GM11168 (cell line): Measurements from ENCODE around the gene ZNF496.

Experiments
- in situ Hi-C: fragments of 300-500 bp; cut with MboI; formaldehyde crosslinking; loops from one replicate; pipeline ENCODE4 v1.12.0; 2022; ENCODE audit warnings: low sequenced_read_pairs; ENCODE audit not compliant: unreplicated experiment

ZNF496 gene

DNA sequence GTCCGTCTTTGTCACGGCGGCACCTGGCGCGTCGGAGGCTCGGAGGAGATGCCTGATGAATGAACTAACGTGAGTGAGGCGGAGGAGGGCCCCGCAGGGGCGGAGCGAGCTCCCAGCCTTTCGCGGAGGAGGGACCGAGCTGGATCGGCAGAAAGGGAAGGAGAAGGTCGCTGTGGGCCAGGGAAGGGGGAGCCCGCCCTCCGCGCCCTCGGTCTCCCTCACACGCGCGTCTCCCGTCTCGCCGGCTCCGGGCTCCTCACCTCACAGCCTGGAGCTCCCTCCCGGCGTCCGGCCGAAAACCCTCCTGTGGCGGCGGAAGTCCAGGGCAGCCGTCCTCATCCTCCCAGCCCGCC, 519 bp downstream of the ZNF496 start:
- in situ Hi-C loops: no loop called here

DNA sequence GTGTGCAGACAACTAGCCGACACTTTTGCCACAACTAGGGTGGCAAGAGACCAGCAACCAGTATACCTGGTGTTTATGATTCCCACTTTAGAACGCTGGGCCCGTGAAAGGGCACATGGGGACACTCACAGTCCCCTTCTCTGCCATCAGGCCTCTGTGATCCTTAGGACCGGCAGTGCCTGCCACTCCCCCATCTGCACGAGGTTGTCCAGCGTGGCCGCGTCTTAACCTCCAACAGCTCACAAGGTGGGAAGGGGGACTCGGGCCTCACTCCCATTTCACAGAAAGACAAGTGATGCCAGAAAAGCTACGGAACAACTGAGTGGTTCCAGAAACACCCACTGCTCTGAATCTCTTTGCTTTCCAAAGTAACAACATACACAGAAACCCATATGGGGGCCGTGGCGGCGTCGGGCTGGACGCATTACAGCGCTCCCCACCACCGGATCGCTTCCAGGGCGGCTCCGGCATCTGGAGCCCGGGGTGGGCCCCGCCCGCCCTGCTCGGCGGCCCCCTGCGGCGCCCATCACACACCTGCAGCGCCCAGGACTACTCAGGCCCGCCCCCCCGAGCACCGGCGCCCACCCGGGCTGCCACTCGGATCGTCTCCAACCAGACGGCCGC, 1.0 kb downstream of the ZNF496 start:
- in situ Hi-C loops: no loop called here

DNA sequence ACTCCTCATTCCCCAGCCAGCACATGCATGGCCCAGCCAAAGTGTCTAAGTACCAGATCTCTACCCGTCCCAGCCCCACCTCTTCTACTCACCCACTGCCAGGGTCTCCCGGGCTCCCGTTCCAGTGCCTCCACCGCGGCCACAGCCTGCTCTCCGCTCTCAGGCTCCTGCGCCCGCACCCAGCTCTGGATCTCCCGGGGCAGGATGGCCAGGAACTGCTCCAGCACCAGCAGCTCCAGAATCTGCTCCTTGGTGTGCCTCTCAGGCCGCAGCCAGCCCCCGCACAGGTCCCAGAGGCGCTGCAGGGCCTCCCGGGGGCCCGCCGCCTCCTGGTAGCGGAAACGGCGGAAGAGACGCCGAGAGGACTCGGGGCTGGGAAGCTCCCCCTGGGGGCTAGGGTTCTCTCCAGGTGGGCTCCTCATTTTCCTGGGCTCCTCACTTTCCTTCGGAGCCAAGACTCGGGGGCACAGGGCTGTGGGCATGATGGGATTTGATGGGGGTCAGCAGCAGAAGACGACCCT, 2.5 kb downstream of the ZNF496 start:
- in situ Hi-C loops: no loop called here

DNA sequence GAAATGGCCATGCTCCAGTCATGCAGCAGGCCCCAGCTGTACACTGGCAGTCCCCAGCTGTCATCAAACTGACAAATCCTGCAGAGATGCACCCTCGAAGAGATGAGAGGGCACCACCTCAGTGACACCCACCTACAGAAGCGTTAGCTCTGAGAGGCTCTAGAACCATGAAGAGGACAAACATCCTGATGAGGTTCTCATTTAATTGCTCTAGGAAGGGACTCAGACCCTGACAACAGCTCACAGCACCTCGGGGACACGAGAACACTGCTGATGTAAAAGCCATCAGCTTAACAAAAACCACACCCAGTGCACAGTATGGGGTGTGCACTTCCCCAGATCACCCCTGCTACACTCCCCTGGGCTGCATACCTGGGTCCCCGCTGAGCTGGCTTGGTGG, 3.4 kb downstream of the ZNF496 start:
- in situ Hi-C loops: no loop called here

DNA sequence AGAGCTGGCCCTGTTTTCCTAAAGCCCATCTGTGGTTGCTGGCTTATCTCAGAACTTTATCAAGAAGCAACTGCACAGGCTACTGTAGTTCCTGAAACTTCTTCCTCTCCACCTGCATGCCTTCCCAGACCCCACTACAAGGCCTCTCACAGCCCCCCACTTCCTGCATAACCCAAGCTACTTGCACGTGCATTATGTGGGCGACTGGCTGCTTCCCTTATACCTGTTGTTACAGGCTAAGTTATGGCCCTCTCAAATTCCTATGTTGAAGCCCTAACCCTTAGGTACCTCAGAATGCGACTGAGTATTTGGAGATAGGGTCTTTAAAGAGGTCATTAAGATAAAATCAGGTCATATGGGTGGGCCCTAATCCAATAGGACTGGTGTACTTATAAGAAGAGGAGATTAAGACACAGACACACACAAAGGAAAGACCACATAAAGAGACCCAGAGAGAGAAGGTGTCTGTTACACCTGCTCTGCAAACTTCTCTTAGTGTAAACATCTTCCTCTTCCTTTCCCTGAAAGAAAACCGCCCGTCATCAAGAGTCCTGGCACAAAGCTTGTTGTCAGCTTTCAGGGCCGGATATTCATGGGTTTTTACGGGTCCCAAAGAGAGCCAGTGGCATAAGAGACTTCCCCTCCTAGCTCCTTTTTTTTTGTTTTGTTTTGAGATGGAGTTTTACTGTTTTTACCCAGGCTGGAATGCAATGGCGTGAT, 5.1 kb downstream of the ZNF496 start:
- in situ Hi-C loops: no loop called here

DNA sequence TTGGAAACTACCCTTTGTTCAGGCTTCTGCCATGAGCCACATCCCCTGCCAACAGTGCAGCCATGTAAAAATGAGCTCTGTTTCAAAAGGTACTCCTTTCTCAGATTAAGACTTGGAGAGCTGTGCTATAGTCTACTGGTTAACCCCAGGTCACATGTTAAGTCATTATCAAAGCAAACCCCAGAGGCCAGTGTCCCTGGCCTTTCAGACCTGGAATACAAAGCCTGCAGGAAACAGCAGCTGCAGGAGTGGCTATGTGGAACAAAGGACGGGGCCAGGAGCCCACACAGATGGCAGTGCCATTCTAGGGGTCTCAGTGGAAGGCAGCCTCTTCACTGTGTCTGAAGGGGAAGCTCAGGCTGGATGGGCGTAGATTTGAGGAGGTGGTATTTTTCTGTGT, 6.7 kb downstream of the ZNF496 start:
- in situ Hi-C loops: no loop called here

DNA sequence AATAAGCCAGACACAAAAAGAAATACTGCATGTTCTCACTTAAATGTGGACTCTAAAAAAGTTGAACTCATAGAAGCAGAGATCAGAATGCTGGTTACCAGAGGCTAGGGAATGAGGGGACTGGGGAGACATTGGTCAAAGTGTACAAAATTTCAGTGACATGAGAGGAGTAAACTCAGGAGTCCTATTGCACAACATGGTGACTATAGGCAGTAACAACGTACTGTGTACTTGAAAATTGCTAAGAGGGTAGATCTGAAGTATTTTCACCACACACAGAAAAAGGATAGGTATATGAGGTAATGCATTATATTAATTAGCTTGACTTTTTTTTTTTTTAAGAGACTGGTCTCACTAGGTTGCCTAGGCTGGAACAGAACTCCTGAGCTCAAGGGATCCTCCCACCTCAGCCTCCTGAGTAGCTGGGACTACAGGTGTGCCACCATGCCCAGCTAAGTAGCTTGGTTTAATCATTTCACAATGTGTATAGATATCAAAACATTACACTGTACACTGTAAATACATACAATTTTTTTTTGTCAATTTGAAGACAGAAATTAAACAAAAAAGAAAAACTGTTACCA, 7.4 kb downstream of the ZNF496 start:
- in situ Hi-C loops: no loop called here

DNA sequence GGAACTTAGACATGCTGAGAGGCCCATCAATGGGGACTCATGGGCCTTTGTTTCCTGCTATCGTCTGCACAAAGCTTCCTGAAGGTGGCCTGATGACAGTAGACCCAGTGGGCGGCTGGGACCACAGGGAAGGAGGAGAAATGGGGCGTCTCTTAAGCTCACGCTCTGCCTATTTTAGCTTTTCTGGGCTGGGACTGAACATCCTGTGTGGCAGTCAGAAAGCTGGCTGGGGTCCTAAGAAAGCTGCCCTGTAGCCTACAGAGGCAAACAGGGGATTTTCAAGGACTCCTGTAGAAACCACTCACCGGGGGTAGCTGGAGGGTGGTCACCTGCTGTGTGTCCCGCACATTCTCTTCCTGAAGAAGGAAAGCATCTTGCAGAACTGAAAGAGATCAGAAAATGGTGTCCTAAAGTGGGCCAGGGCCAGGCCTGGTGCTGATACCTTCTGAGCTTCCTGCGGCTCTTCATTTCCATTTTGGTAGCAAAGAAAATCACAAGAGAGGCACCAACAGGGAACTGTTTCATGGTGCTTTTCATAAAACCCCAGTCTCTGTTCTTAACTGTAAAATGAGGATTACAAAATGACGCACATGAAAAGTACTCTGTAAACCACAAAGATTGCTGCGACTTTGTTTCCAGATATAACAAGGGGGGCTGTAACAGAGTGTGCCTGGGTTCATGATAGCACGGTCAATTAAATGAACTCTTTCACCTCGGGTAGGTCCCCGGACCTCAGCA, 8.6 kb downstream of the ZNF496 start:
- in situ Hi-C loops: no loop called here

DNA sequence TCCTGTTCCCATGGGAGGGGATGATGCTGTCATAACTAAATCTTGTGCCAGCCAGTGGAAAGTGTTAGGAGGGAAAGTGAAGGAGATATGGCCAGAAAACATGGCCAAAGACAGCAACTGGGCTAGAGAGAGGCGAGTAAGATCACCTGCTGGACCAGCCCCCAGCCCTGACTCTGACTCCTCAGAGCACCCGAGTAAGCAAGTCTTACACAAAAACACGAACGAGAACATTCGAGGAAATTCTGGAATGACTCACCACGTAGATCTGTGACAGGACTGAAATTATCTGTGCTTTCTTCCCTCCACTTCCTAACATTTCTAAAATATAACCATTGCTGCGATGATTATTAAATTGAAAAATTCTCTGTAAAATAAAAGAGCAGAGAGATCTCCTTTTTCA, 9.2 kb downstream of the ZNF496 start:
- in situ Hi-C loops: no loop called here

DNA sequence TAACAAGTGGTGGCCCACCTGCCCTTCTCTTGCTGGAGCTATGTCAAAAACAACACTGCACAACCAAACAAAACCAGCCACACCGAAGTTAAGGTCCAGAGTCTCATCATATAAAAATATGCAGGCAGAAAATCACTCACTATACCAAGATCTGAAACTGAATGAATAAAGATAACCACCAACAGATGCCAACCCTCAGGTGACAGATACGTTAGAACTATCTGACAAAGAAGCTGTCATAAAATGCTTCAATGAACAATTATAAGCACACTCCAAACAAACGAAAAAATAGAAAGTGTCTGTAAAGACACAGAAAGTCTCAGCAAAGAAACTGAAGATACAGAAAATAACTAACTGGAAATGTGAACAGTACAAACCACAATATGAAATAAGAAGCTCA, 14.0 kb downstream of the ZNF496 start:
- in situ Hi-C loops: no loop called here

DNA sequence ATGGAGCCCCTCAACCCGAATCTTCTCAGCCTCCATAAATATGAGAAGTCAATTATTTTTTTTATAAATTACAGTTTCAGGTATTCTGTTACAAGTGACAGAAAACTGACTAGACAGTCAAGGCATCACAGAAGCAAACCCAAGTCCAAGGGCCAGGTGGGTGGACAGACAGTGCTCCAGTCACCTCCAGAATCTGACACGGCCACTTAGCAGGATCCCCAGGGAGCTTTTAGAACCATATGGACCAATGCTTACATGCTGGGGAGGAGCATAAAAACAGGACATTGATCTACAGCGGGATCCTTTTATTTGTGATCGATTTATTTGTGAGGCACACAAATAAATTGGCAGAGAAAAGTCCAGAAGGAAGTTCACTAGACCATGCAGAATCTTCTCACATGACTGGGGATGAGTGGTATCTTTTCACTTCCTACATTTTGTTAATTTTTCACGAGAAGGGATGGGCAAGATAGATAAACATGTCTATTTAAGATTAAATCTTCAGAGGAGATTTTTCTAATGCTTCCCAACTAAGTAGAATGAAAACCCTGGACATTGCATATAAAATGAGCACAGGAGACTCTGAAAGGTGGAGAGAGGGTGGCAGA, 15.0 kb downstream of the ZNF496 start:
- in situ Hi-C loops: no loop called here

DNA sequence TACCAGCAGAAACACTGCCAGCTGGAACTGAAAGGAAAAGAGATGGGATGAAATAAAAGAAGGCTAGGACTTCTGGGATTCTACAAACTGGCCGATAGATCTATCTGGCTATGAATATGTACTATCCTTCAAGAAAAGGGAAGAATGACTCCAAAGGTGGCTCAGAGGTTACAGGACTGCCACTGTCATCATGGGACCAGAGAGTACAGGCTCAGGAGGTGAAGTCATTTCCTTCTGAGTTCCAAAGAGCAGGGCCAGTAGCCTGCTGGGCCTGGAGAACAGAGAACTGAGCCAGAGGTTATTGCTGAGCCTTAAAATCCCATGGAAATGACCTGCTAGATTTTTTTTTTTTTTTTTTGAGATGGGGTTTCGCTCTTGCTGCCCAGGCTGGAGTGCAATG, 27.6 kb downstream of the ZNF496 start:
- in situ Hi-C loops: no loop called here

DNA sequence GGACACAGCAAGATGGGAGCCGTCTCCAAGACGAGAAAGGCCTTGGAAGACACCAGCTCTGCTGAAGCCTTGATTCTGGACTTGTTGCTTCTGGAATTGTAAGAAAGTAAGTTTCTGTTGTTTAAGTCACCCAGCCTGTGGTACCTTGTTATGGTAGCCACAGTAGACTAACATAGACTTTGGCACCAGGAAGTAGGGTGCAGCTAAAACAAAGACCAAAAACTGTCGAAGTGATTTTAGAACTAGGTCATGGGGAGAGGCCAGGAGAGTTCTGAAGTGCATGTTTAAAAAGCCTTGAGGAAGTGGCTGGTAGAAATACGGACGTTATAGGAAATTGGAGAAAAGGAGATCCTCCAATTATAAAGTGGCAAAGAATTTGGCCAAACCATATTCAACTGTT, 28.5 kb downstream of the ZNF496 start:
- in situ Hi-C loops: no loop called here

DNA sequence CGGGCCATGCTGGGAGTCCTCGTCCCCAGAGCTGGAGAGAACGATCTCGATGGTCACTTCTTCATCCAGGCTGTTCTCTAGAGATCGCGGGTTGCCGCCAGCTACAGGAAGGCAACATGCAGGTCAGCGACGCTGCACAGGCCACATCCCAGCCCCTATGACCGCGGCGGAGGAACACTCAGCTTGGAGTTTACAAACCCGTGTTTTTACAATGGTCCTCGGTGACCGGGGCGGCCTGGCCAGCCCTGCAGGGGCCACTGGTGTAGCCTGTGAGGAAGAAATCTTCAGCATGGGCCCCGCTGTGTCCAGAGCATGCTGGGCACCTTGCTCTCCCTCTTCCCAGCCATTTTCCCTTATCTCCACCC, 30.5 kb downstream of the ZNF496 start:
- in situ Hi-C loops: no loop called here

DNA sequence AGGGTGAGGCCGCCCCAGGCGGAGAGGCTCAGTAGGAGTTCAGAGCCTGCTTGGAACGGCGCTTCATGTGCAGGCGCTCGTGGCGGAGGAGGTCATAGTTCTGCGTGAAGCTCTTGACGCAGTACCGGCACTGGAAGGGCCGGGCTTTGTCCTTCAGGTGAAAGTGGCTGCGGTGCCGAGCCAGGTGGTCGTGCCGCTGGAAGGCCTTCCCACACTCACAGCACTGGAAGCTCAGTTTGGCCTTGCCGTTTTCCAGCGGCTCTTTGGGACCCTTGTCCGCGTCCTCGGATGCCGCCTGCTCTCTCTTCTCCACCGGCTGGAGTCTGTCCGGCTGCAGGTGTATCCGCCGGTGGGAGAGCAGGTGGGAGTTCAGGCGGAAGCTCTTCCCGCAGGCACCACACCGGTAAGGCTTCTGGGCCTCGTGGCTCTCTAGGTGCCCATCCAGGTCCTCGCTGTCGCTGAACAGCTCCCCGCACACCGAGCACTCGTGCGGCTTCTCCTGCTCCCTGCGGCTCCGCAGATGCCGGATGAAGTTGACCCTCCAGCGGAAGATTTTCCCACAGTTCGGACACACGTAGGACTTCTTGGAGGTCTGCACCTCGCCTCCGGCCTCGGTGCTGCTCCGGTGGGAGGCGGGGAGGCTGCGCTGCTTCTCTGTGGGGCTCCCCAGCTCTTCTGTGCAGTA, 31.0 kb downstream of the ZNF496 start:
- in situ Hi-C loops: no loop called here

DNA sequence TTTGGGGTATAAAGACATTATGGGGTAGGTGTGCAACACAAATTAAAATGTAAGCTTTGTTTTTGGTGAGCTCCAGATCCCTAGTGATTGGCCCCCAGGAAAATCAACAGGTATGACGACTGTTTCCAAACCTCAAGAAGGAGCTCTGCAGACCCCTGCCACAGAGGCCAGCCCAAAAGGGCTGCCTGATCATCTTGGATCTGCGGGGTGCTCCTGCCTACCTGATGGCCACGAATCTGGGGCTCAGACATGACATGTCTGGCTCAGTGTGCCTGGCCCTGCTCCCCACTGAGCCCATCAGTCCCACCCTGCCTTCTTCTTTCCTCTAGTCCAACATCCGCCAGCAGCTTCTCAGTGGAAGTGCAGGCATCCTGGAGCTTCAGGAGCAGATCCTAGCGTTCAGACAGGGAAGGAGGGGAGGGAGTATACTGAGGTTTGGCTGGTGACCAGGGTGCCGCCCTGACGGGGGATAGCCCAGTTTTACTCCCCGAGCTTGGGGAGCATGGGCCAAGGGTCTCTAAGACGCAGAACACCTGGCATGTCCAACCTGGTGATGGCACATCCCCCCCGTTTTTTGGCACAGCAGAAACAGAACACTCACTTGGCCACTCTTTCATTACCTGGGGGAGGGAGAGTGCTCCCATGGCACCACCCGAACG, 31.8 kb downstream of the ZNF496 start:
- in situ Hi-C loops: no loop called here

DNA sequence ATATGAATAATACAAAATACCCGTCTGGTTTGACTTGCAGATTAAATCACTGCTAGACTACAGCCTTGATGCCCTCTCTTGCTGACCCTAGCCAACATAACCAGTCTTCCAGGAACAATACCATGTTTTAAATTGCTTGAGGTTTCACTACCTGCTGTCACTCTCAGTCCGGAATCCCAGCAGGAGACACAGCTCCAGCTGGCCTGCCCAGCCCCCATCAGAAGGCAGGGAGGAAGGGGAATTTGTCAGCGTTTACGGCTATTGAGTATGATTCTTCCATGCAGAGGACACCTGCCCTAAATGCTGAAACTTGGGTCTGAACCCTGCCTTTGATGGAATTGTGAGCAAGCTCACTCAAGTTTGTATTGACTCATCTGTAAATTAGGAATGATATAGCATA, 33.0 kb downstream of the ZNF496 start:
- in situ Hi-C loops: no loop called here

DNA sequence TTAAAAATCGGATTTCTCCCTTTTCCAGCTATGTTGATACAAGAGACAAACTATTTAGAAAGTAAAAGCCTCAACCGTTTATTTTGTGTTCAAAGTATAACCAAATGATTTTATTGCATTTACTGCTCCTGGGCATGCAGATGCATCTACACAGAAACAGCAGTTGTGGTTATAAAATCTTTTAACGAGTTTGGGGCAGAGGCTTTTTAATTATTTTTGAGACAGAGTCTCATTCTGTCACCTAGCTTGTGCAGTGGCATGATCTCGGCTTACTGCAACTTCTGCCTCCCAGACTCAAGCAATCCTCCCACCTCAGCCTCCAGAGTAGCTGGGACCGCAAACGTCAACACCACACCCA, 33.6 kb downstream of the ZNF496 start:
- in situ Hi-C loops: no loop called here

DNA sequence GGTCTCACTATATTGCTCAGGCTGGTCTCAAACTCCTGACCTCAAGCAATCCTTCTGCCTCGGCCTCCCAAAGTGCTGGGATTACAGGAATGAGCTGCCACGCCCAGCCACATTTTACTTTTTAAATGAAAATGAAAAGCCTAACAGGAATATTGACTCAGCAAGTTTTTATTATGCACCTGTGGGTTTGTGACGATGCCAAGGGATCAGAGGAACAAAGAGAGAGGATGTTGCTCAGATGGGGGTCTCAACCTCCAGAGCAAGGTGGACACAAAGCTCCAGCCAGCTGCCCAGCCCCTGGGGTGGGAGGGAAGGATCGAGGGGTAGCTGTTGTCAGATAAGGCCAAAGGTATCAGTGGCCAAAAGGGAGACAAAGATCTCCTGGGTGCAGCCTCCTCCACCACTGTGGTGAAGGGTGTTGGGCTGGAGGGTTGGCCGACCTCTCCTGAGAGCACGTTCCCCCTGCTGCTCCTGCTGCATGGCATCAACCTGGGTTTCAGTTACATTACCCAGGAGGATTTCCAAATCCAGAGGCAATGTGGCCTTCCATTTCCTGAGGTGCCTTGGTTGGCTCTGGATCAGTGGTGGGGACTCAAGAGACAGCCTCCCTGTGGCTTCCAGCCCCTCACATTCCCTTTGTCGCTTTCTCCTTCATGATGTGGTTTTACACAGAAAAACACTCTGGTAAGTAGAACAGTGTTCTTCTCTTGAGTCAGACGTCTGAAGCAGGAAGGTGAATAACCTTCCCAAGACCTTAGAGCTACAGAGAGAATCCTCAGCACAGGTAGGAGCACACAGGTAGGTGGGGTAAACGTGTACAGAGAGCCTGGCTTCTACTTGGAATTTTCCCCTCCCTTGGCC, 34.2 kb downstream of the ZNF496 start:
- in situ Hi-C loops: no loop called here
